ENCODE measurements around the gene VIPAS39. TPM values are rescaled to one million over a fixed set of nuclear protein-coding genes. Genes with fewer than 3 reads are reported as not detected.

VIPAS39 gene
- total RNA-seq, 1 experiment from 2014 or later = 18.5 TPM

DNA sequence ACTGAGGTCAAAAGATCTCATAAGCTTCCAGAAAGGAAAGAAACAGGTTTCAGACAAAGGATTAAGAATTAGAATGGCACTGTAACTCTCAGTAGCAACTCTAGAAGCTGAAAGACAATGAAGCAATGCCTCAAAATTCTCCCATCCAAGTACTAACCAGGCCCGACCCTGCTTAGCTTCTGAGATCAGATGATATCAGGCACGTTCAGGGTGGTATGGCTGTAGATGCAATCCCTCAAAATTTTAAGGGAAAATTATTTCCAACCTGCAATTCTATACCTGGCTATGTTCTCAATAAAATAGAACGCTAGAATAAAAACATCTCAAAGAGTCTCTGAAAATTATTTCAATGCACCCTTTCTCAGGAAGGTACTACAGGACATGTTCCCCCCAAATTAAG lies 53.6 kb downstream of the VIPAS39 start:
- no peaks in the 10 kb centered on the region for H4K20me1 ChIP-seq (ENCODE audit: control insufficient read depth, insufficient read depth, insufficient read length)
- TF ChIP-seq, protein P1, sequence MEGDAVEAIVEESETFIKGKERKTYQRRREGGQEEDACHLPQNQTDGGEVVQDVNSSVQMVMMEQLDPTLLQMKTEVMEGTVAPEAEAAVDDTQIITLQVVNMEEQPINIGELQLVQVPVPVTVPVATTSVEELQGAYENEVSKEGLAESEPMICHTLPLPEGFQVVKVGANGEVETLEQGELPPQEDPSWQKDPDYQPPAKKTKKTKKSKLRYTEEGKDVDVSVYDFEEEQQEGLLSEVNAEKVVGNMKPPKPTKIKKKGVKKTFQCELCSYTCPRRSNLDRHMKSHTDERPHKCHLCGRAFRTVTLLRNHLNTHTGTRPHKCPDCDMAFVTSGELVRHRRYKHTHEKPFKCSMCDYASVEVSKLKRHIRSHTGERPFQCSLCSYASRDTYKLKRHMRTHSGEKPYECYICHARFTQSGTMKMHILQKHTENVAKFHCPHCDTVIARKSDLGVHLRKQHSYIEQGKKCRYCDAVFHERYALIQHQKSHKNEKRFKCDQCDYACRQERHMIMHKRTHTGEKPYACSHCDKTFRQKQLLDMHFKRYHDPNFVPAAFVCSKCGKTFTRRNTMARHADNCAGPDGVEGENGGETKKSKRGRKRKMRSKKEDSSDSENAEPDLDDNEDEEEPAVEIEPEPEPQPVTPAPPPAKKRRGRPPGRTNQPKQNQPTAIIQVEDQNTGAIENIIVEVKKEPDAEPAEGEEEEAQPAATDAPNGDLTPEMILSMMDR (conservative IDR thresholded peaks at IDR 0.05) = no peak
- no peak overlapping the region for H3K27ac ChIP-seq (ENCODE audit: insufficient read length, low read depth, low read length)
- no peak overlapping the region for H3T11ph ChIP-seq (ENCODE audit: low read length)
- no peak overlapping the region for H3K9ac ChIP-seq (ENCODE audit: extremely low read depth, insufficient read length, low read length)
- H3K79me2 ChIP-seq (ENCODE audit: insufficient read depth, low read length) = no peaks in the 10 kb centered on the region
- H3K4me1 Mint-ChIP-seq = no peaks in the 10 kb centered on the region
- no peak overlapping the region for H4K91ac ChIP-seq (ENCODE audit: insufficient read length, low read depth, low read length)
- no peak overlapping the region for H2BK15ac ChIP-seq (ENCODE audit: low read depth, low read length)
- no peak overlapping the region for H4K5ac ChIP-seq (ENCODE audit: insufficient read length, low read depth, low read length)
- H2BK12ac ChIP-seq (ENCODE audit: insufficient read length, low read depth, low read length) = no peak overlapping the region
- H3K9me3 Mint-ChIP-seq = no peaks in the 10 kb centered on the region
- H3K23me2 ChIP-seq (ENCODE audit: insufficient read length, low read depth, low read length, poor library complexity, severe bottlenecking) = no peaks in the 10 kb centered on the region
- H3K4me2 ChIP-seq (ENCODE audit: insufficient read depth, insufficient read length, low read length) = no peak overlapping the region
- H3K4me3 Mint-ChIP-seq = no peak overlapping the region
- no peak overlapping the region for H3K14ac ChIP-seq (ENCODE audit: insufficient read depth, low read length)
- no peak overlapping the region for H4K8ac ChIP-seq (replicated peaks; ENCODE audit: insufficient read length, low read depth, low read length)
- H3K56ac ChIP-seq (ENCODE audit: insufficient read length, low read depth, low read length) = no peak overlapping the region
- H3K27me3 ChIP-seq (ENCODE audit: insufficient read depth, low read length) = no peaks in the 10 kb centered on the region
- no peak overlapping the region for H3K27ac Mint-ChIP-seq
- no CpG with 5 or more reads among the region's 3 CpGs for WGBS (ENCODE audit: extremely low coverage, insufficient read length, low lambda C conversion rate)
- H3K4me1 ChIP-seq (ENCODE audit: insufficient read depth, low read length) = no peaks in the 10 kb centered on the region
- no peaks in the 10 kb centered on the region for H3K36me3 Mint-ChIP-seq (ENCODE audit: insufficient read depth in 1 of 3, low read depth in 3 of 3)
- no peak overlapping the region for H2BK20ac ChIP-seq (ENCODE audit: low read depth, low read length, poor library complexity, severe bottlenecking)
- H3K4ac ChIP-seq (ENCODE audit: low read depth, low read length) = no peak overlapping the region
- H3K9me3 ChIP-seq (ENCODE audit: control insufficient read depth, low read depth, low read length) = no peaks in the 10 kb centered on the region
- H2AK5ac ChIP-seq (ENCODE audit: insufficient read length, low read length) = no peak overlapping the region
- H3K79me1 ChIP-seq (ENCODE audit: insufficient read depth, low read depth, low read length, poor library complexity, severe bottlenecking) = no peaks in the 10 kb centered on the region
- H2BK5ac ChIP-seq (ENCODE audit: insufficient read length, low read length) = no peak overlapping the region
- H3K23ac ChIP-seq (ENCODE audit: insufficient read length, low read depth, low read length) = no peak overlapping the region
- no peaks in the 10 kb centered on the region for H3K27me3 Mint-ChIP-seq (ENCODE audit: low read depth)
- H2BK120ac ChIP-seq (ENCODE audit: low read depth, low read length, poor library complexity, severe bottlenecking) = no peak overlapping the region
- no peak overlapping the region for H3K18ac ChIP-seq (ENCODE audit: insufficient read length, low read depth, low read length)
- H2AFZ ChIP-seq (ENCODE audit: low read length) = no peak overlapping the region
- no peak for DNase-seq
